CD4-positive, alpha-beta T cell (primary cell): ENCODE data around the gene TM2D1. TPM values are rescaled to one million over a fixed set of nuclear protein-coding genes. Genes with fewer than 3 reads are reported as not detected.
"Not testable (repeated sequence)": the region's sequence is repeated elsewhere in the genome, so short reads cannot be mapped to it uniquely, and the experiment has no call there.

Source experiments
- ATAC-seq: fragments of 200-7000 bp; cut with Tn5 transposase; one replicate; pipeline ENCODE4 v1.10.0; 2022; ENCODE audit warnings: mild to moderate bottlenecking; ENCODE audit not compliant: poor library complexity
- CTCF ChIA-PET: fragments of 350-600 bp; sonication (Branson Sonifier 250); formaldehyde crosslinking; loops from one replicate; lab custom pipeline; 2021; ENCODE audit warnings: antibody characterized with exemption, inconsistent platforms; lab: Charles Lee
- POLR2A ChIA-PET: fragments of 350-600 bp; sonication (Branson Sonifier 250); formaldehyde crosslinking; loops from one replicate; lab custom pipeline; 2021; ENCODE audit warnings: antibody characterized with exemption, inconsistent platforms; lab: Charles Lee
- DNase-seq, 14 experiments: peaks; one replicate each; pipeline ENCODE4 v3.0.0-alpha.2; 2013 to 2020; ENCODE audit warnings: mixed read lengths in 2 of 14
- H3K27ac ChIP-seq, 2 donors: one replicate each; pipeline versions ENCODE4 v1.5.1 to v1.7.0; 2013; ENCODE audit warnings: low read length in 2 of 2, low read depth in 1 of 2, mild to moderate bottlenecking in 1 of 2
- H3K27me3 ChIP-seq, 2 experiments: 1 replicate in 1 of 2; 2 replicates in 1 of 2; pipeline versions ENCODE4 v1.6.1 to v1.7.0; 2013; ENCODE audit warnings: low read length in 2 of 2, control low read depth in 1 of 2, mild to moderate bottlenecking in 1 of 2, moderate library complexity in 1 of 2; ENCODE audit not compliant: insufficient read depth in 2 of 2, control insufficient read depth in 1 of 2
- H3K36me3 ChIP-seq: one replicate; pipeline ENCODE4 v1.6.1; 2013; ENCODE audit warnings: low read length, control low read depth; ENCODE audit not compliant: insufficient read depth
- H3K4me1 ChIP-seq: one replicate; pipeline ENCODE4 v1.6.1; 2013; ENCODE audit warnings: low read length, control low read depth; ENCODE audit not compliant: insufficient read depth
- H3K4me3 ChIP-seq: one replicate; pipeline ENCODE4 v1.5.1; 2013; ENCODE audit warnings: mild to moderate bottlenecking, low read length, moderate library complexity
- H3K9me3 ChIP-seq, 2 experiments: 1 replicate in 1 of 2; 2 replicates in 1 of 2; pipeline versions ENCODE4 v1.6.1 to v1.7.0; 2013; ENCODE audit warnings: low read length in 2 of 2, mild to moderate bottlenecking in 2 of 2, control low read depth in 1 of 2, moderate library complexity in 1 of 2; ENCODE audit not compliant: control insufficient read depth in 1 of 2, insufficient read depth in 1 of 2
- H3K27ac Mint-ChIP-seq: one replicate; pipeline ENCODE4 v1.8.0; 2020; ENCODE audit warnings: mixed read lengths
- H3K27me3 Mint-ChIP-seq: one replicate; pipeline ENCODE4 v1.8.0; 2021; ENCODE audit warnings: mixed read lengths
- H3K36me3 Mint-ChIP-seq: one replicate; pipeline ENCODE4 v1.8.0; 2021; ENCODE audit warnings: low read depth, mixed read lengths
- H3K4me1 Mint-ChIP-seq: one replicate; pipeline ENCODE4 v1.8.0; 2021; ENCODE audit warnings: low read depth, mixed read lengths
- H3K4me3 Mint-ChIP-seq: one replicate; pipeline ENCODE4 v1.8.0; 2020; ENCODE audit warnings: mild to moderate bottlenecking, mixed read lengths
- H3K9me3 Mint-ChIP-seq: one replicate; pipeline ENCODE4 v1.8.0; 2020; ENCODE audit warnings: mixed read lengths
- intact Hi-C, 2 experiments: fragments of 100-400 bp; cut with DNase I in 1 of 2; cut with micrococcal nuclease in 1 of 2; formaldehyde crosslinking; loops; one replicate each; pipeline versions ENCODE4 v1.15.1 to v1.9.0; 2023 to 2025; cut with DNase I, micrococcal nuclease
- total RNA-seq, 174 experiments: library from RNA in 2 of 174; stranded (reverse) in 2 of 174; gene quantifications; one replicate each; pipeline ENCODE4 v1.2.3 and lab custom pipeline; 2021 to 2026
- TF ChIP-seq, protein P1 (sequence below): fragments of 200-600 bp; IDR thresholded peaks from one replicate; pipeline ENCODE4 v1.8.0; 2022; ENCODE audit warnings: antibody characterized with exemption, mild to moderate bottlenecking

Gene TM2D1
- total RNA-seq, 2 experiments from 2014 or later: 12.0 to 13.7 TPM

DNA sequence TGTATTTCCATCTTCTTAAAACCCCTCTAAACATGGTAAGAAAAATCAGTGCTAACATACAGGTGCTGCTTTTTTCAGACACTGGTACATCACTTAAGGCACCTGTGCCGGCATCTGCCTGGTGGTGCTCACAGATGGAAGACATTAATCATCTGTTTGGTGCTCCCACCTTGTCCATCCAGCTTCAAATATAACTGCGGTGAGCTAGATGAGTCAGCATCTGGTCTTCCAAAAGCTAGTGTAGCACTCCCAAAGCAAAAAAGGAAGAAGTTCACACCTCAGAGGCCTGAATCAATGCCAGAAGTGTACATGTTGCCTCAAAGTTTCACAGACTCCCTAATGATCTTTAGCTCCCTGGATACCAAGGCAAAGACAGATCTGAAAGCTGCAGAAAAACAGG is 44.4 kb downstream of the TM2D1 start:
- ATAC-seq (no peak), DNase-seq (no peak)
- intact Hi-C loops: no loop called here
- Histone ChIP-seq H3K27me3 (no peaks in the 10 kb centered on the region), H3K9me3 (no peaks in the 10 kb centered on the region), H3K36me3 (peaks cover 22% of the 10 kb centered on the region), H3K27ac (no peak overlapping the region), H3K4me3 (no peak overlapping the region), H3K4me1 (no peaks in the 10 kb centered on the region)
- Mint-ChIP-seq H3K27me3 (no peaks in the 10 kb centered on the region), H3K9me3 (no peaks in the 10 kb centered on the region), H3K36me3 (peaks cover 63% of the 10 kb centered on the region), H3K27ac (no peak overlapping the region), H3K4me1 (no peaks in the 10 kb centered on the region), H3K4me3 (no peak overlapping the region)
- TF ChIP-seq, protein P1, sequence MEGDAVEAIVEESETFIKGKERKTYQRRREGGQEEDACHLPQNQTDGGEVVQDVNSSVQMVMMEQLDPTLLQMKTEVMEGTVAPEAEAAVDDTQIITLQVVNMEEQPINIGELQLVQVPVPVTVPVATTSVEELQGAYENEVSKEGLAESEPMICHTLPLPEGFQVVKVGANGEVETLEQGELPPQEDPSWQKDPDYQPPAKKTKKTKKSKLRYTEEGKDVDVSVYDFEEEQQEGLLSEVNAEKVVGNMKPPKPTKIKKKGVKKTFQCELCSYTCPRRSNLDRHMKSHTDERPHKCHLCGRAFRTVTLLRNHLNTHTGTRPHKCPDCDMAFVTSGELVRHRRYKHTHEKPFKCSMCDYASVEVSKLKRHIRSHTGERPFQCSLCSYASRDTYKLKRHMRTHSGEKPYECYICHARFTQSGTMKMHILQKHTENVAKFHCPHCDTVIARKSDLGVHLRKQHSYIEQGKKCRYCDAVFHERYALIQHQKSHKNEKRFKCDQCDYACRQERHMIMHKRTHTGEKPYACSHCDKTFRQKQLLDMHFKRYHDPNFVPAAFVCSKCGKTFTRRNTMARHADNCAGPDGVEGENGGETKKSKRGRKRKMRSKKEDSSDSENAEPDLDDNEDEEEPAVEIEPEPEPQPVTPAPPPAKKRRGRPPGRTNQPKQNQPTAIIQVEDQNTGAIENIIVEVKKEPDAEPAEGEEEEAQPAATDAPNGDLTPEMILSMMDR: no peak
- CTCF ChIA-PET: no interaction called here
- POLR2A ChIA-PET: no interaction called here

DNA sequence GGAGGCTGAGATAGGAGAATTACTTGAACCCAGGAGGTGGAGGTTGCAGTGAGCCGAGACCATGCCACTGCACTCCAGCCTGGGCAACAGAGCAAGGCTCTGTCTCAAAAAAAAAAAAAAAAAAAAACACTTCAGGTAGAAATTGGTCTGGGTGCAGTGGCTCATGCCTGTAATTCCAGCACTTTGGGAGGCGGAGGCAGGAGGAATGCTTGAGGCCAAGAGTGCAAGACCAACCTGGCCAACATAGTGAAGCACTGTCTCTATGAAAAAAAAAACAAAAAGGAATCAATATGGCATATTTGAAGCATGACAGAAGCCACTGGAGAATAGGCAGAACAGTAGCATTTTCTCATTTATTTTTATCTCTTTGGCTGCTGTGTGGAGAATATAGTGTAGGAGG is 48.1 kb downstream of the TM2D1 start:
- intact Hi-C loops, ATAC-seq: not testable (repeated sequence)

DNA sequence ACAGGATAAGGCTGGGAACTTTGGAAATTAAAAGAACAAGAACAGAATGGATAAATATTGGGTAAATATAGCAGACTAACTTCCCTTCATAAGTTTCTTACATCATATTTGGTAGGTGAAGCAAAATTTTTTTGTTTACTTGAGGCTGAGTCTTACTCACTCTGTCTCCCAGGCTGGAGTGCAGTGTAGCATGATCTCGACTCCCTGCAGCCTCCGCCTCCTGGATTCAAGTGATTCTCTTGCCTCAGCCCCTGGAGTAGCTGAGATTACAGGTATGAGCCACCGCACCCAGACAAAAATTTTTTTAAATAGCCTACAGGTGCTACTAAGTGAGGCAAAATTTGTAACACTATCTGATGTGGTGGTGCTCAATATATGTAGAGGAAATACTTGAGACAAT is 50.7 kb downstream of the TM2D1 start:
- no peaks in the 10 kb centered on the region for H3K9me3 ChIP-seq
- no peak overlapping the region for H3K4me3 ChIP-seq
- ChIA-PET CTCF (no interaction called here), POLR2A (no interaction called here)
- no peaks in the 10 kb centered on the region for H3K9me3 Mint-ChIP-seq
- H3K27ac Mint-ChIP-seq: no peak overlapping the region
- no peak overlapping the region for H3K4me3 Mint-ChIP-seq
- no peak overlapping the region for H3K27ac ChIP-seq
- ATAC-seq (no peak), DNase-seq (no peak)
- H3K36me3 Mint-ChIP-seq: peaks cover 10% of the 10 kb centered on the region
- TF ChIP-seq, protein P1: no peak
- H3K4me1 Mint-ChIP-seq: no peaks in the 10 kb centered on the region
- no peaks in the 10 kb centered on the region for H3K4me1 ChIP-seq
- intact Hi-C loops: no loop called here
- H3K27me3 Mint-ChIP-seq: no peaks in the 10 kb centered on the region
- H3K36me3 ChIP-seq: no peaks in the 10 kb centered on the region
- H3K27me3 ChIP-seq: no peaks in the 10 kb centered on the region

More for the DNA sequence above, 48.1 kb downstream of the TM2D1 start:
- POLR2A ChIA-PET, H3K27ac Mint-ChIP-seq, H3K4me3 ChIP-seq, H3K27me3 Mint-ChIP-seq, DNase-seq, H3K4me1 Mint-ChIP-seq, H3K4me1 ChIP-seq, H3K27ac ChIP-seq, H3K9me3 Mint-ChIP-seq, H3K27me3 ChIP-seq, CTCF ChIA-PET, H3K4me3 Mint-ChIP-seq, H3K9me3 ChIP-seq: not testable (repeated sequence)
- peaks cover 35% of the 10 kb centered on the region for H3K36me3 Mint-ChIP-seq
- H3K36me3 ChIP-seq: peaks cover 14% of the 10 kb centered on the region

DNA sequence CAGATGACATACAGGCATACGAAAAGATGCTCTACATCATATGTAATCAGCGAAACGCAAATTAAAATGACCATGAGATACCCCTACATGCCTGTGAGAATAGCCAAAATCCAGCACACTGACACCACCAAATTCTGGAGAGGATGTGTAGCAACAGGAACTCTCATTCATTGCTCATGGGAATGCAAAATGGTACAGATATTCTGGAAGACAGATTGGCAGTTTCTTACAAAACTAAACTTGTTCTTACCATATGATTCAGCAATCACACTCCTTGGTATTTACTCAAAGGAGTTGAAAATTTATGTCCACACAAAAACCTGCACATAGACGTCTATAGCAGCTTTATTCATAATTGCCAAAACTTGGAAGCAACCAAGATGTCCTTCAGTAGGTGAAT is 52.6 kb downstream of the TM2D1 start:
- DNase-seq: no peak
- no peak overlapping the region for H3K27ac ChIP-seq
- intact Hi-C loops: no loop called here
- no peak overlapping the region for H3K27ac Mint-ChIP-seq
- H3K27me3 Mint-ChIP-seq: no peaks in the 10 kb centered on the region
- TF ChIP-seq, protein P1: no peak
- CTCF ChIA-PET: no interaction called here
- H3K9me3 Mint-ChIP-seq: no peaks in the 10 kb centered on the region
- H3K4me1 ChIP-seq: no peaks in the 10 kb centered on the region
- no peak for ATAC-seq
- no peaks in the 10 kb centered on the region for H3K9me3 ChIP-seq
- peaks cover 2% of the 10 kb centered on the region for H3K36me3 Mint-ChIP-seq
- no peaks in the 10 kb centered on the region for H3K27me3 ChIP-seq
- H3K36me3 ChIP-seq: peaks cover 3% of the 10 kb centered on the region
- POLR2A ChIA-PET: no interaction called here
- no peak overlapping the region for H3K4me3 ChIP-seq
- no peak overlapping the region for H3K4me3 Mint-ChIP-seq
- no peaks in the 10 kb centered on the region for H3K4me1 Mint-ChIP-seq
